ENCODE data around the gene SERPINA4. TPM values are rescaled to one million over a fixed set of nuclear protein-coding genes. Genes with fewer than 3 reads are reported as not detected.

Gene SERPINA4
- total RNA-seq, 1 donor from 2014 or later, result not detected

- no peak for TF ChIP-seq CTCF (IDR thresholded peaks at IDR 0.05; ENCODE audit: borderline replicate concordance)
- Histone ChIP-seq H3K36me3 (no peaks in the 10 kb centered on the region), H3K4me3 (no peak overlapping the region), H3K9me3 (replicated peaks) (no peaks in the 10 kb centered on the region), H3K4me1 (no peaks in the 10 kb centered on the region), H3K27me3 (ENCODE audit: low read depth) (peaks cover 53% of the 10 kb centered on the region), H3K27ac (replicated peaks) (no peak overlapping the region)
- DNase-seq, result no peak
- intact Hi-C loops (cut with micrococcal nuclease), result no loop called here
Measured at GRCh38 chr14:94517641-94518257, 43.5 kb upstream of the SERPINA4 start.

GRCh38 chr14:94521375-94522114 lies 39.7 kb upstream of the SERPINA4 start:
- intact Hi-C loops (cut with micrococcal nuclease), result no loop called here
- Histone ChIP-seq H3K27ac (replicated peaks) (no peak overlapping the region), H3K36me3 (no peaks in the 10 kb centered on the region), H3K27me3 (ENCODE audit: low read depth) (peaks cover 52% of the 10 kb centered on the region), H3K4me3 (no peak overlapping the region), H3K9me3 (replicated peaks) (peaks cover 4% of the 10 kb centered on the region), H3K4me1 (no peaks in the 10 kb centered on the region)
- DNase-seq, result no peak
- TF ChIP-seq CTCF (IDR thresholded peaks at IDR 0.05; ENCODE audit: borderline replicate concordance), result no peak

- no peak overlapping the region for H3K4me3 ChIP-seq
- TF ChIP-seq CTCF (IDR thresholded peaks at IDR 0.05; ENCODE audit: borderline replicate concordance), result no peak
- intact Hi-C loops (cut with micrococcal nuclease), result no loop called here
- H3K27me3 ChIP-seq (ENCODE audit: low read depth), result peaks cover 51% of the 10 kb centered on the region
- no peak overlapping the region for H3K27ac ChIP-seq (replicated peaks)
- peaks cover 9% of the 10 kb centered on the region for H3K9me3 ChIP-seq (replicated peaks)
- no peaks in the 10 kb centered on the region for H3K4me1 ChIP-seq
- no peaks in the 10 kb centered on the region for H3K36me3 ChIP-seq
- no peak for DNase-seq
Measured at GRCh38 chr14:94522115-94522724, 39.0 kb upstream of the SERPINA4 start.

- no peak for DNase-seq
- H3K4me3 ChIP-seq, result no peak overlapping the region
- H3K27ac ChIP-seq (replicated peaks), result no peak overlapping the region
- no peaks in the 10 kb centered on the region for H3K36me3 ChIP-seq
- H3K4me1 ChIP-seq, result no peaks in the 10 kb centered on the region
- peaks cover 44% of the 10 kb centered on the region for H3K27me3 ChIP-seq (ENCODE audit: low read depth)
- intact Hi-C loops (cut with micrococcal nuclease), result no loop called here
- no peak for TF ChIP-seq CTCF (IDR thresholded peaks at IDR 0.05; ENCODE audit: borderline replicate concordance)
- H3K9me3 ChIP-seq (replicated peaks), result peaks cover 19% of the 10 kb centered on the region
Measured at GRCh38 chr14:94523265-94523664, 38.0 kb upstream of the SERPINA4 start.

- DNase-seq, result no peak
- Histone ChIP-seq H3K27ac (replicated peaks) (no peak overlapping the region), H3K27me3 (ENCODE audit: low read depth) (peaks cover 44% of the 10 kb centered on the region), H3K9me3 (replicated peaks) (peaks cover 19% of the 10 kb centered on the region), H3K36me3 (no peaks in the 10 kb centered on the region), H3K4me1 (no peaks in the 10 kb centered on the region), H3K4me3 (no peak overlapping the region)
- no peak for TF ChIP-seq CTCF (IDR thresholded peaks at IDR 0.05; ENCODE audit: borderline replicate concordance)
- intact Hi-C loops (cut with micrococcal nuclease), result no loop called here
Measured at GRCh38 chr14:94524093-94524492, 37.1 kb upstream of the SERPINA4 start.

Measured in left ventricle myocardium inferior (tissue), 1 donor.